HG03196 (cell line): ENCODE results near the gene CLDN11.

Source experiments
- ATAC-seq: cut with Tn5 transposase; IDR thresholded peaks from one replicate; pipeline ENCODE4 v1.9.1; 2021; ENCODE audit not compliant: unreplicated experiment

Gene CLDN11

GRCh38 chr3:170426240-170426797 is 7.7 kb downstream of the CLDN11 start:
- ATAC-seq = no peak

- no peak for ATAC-seq
Measured at GRCh38 chr3:170428095-170428494, 9.4 kb downstream of the CLDN11 start.

GRCh38 chr3:170429050-170429449 is 10.4 kb downstream of the CLDN11 start:
- ATAC-seq = no peak

GRCh38 chr3:170431054-170431453 is 12.4 kb downstream of the CLDN11 start:
- no peak for ATAC-seq

GRCh38 chr3:170432416-170432815 is 13.7 kb downstream of the CLDN11 start:
- no peak for ATAC-seq

GRCh38 chr3:170436697-170437096 is 18.0 kb downstream of the CLDN11 start:
- no peak for ATAC-seq

GRCh38 chr3:170437176-170437575 is 18.5 kb downstream of the CLDN11 start:
- no peak for ATAC-seq

GRCh38 chr3:170437696-170438407 is 19.2 kb downstream of the CLDN11 start:
- no peak for ATAC-seq

GRCh38 chr3:170438836-170439235 is 20.2 kb downstream of the CLDN11 start:
- no peak for ATAC-seq

GRCh38 chr3:170440344-170440743 is 21.7 kb downstream of the CLDN11 start:
- no peak for ATAC-seq

- no peak for ATAC-seq
Measured at GRCh38 chr3:170441412-170441811, 22.7 kb downstream of the CLDN11 start.

- ATAC-seq = no peak
Measured at GRCh38 chr3:170442947-170443346, 24.3 kb downstream of the CLDN11 start.

GRCh38 chr3:170443457-170443856 is 24.8 kb downstream of the CLDN11 start:
- no peak for ATAC-seq

- ATAC-seq = no peak
Measured at GRCh38 chr3:170448584-170448983, 29.9 kb downstream of the CLDN11 start.

GRCh38 chr3:170450039-170450438 is 31.4 kb downstream of the CLDN11 start:
- no peak for ATAC-seq

- ATAC-seq = no peak
Measured at GRCh38 chr3:170454509-170454908, 35.8 kb downstream of the CLDN11 start.

- no peak for ATAC-seq
Measured at GRCh38 chr3:170458285-170458684, 39.6 kb downstream of the CLDN11 start.

- ATAC-seq = no peak
Measured at GRCh38 chr3:170463011-170463410, 44.3 kb downstream of the CLDN11 start.

GRCh38 chr3:170465955-170466354 is 47.3 kb downstream of the CLDN11 start:
- no peak for ATAC-seq

- ATAC-seq = no peak
Measured at GRCh38 chr3:170467007-170467406, 48.3 kb downstream of the CLDN11 start.

GRCh38 chr3:170467571-170468147 is 49.0 kb downstream of the CLDN11 start:
- no peak for ATAC-seq
